BLaER1 treated with 17β-estradiol and CSF1 and Interleukin-3, amounts not matched to agents 10 nM and 100 nM (cell line): ENCODE results near the gene EPDR1.
A peak's percentile ranks its signal among the peaks of the same experiment; 100 is the strongest.
"Not testable (repeated sequence)": the region's sequence is repeated elsewhere in the genome, so short reads cannot be mapped to it uniquely, and the experiment has no call there.

Experiments used
- H3K27ac ChIP-seq, 11 experiments: shearing (Covaris generic); formaldehyde crosslinking; 2 replicates each; pipeline ENCODE4 v1.8.1; 2022
- H3K27me3 ChIP-seq, 11 experiments: shearing (Covaris generic); formaldehyde crosslinking; 2 replicates each; pipeline ENCODE4 v1.8.1; 2022
- H3K36me3 ChIP-seq, 11 experiments: shearing (Covaris generic); formaldehyde crosslinking; 2 replicates each; pipeline ENCODE4 v1.8.1; 2022
- H3K4me1 ChIP-seq, 10 experiments: shearing (Covaris generic); formaldehyde crosslinking; 2 replicates each; pipeline ENCODE4 v1.8.1; 2022
- H3K4me2 ChIP-seq, 11 experiments: shearing (Covaris generic); formaldehyde crosslinking; 2 replicates each; pipeline ENCODE4 v1.8.1; 2022
- H3K4me3 ChIP-seq, 10 experiments: shearing (Covaris generic); formaldehyde crosslinking; 2 replicates each; pipeline ENCODE4 v1.8.1; 2022
- H3K9ac ChIP-seq, 11 experiments: shearing (Covaris generic); formaldehyde crosslinking; 2 replicates each; pipeline ENCODE4 v1.8.1; 2022
- H3K9me3 ChIP-seq, 11 experiments: shearing (Covaris generic); formaldehyde crosslinking; replicated peaks in 1 of 11; 2 replicates each; pipeline ENCODE4 v1.8.1; 2022
- H4K20me1 ChIP-seq, 11 experiments: shearing (Covaris generic); formaldehyde crosslinking; 2 replicates each; pipeline ENCODE4 v1.8.1; 2022
- Cebpa-rat ChIP-seq, 11 experiments: shearing (Covaris generic); IDR thresholded peaks; 2 replicates each; pipeline ENCODE4 v1.8.1; 2022

Gene EPDR1

DNA sequence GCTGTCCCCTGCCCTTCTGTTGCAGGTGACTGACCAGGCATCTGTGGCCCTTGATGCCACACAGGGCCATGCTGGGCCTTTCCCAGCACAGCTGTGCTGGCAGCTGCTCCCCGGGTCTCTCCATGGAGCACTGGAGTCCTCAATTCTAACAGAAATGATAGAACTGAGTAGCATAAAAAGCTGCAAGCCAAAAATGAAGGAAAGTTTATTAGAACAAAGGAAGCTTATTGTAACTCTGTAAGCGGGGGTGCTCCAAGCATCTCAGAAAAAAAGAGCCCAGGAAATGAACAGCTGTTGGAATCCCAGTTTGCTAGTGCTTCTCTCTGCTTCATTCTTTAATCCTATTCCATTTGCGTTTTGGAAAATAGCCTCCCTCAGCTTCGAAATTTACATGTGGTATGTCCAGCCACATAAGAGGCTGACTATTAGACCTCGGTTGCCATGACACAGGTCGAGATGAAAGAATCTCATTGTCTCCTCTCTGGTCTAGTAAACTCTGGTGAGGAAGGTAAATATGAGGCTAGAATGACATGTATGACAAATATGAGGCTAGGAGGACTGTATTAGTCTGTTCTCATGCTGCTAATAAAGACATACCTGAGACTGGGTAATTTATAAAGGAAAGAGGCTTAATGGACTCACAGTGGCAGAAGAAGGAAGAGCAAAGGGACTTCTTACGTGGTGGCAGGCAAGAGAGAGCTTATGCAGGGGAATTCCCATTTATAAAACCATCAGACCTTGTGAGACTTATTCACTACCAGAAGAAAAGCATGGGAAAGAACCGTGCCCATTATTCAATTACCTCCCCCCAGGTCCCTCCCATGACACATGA lies 23.7 kb downstream of the EPDR1 start:
- Histone ChIP-seq H3K36me3 (peaks cover 8 to 27% (median 21%) of the 10 kb centered on the region in 11 experiments; a peak in 21 of 22 replicates), H3K4me3 (no peak overlapping the region), H3K4me2 (no peak overlapping the region), H3K27me3 (no peaks in the 10 kb centered on the region), H3K27ac (no peak overlapping the region), H3K4me1 (no peaks in the 10 kb centered on the region), H3K9me3 (peaks cover 0 to 12% (median 5%) of the 10 kb centered on the region in 11 experiments; a peak in 13 of 22 replicates), H4K20me1 (peaks cover 0 to 46% (median 7%) of the 10 kb centered on the region in 11 experiments; a peak in 11 of 22 replicates), H3K9ac (no peak overlapping the region)
- TF ChIP-seq Cebpa-rat (IDR thresholded peaks at IDR 0.05) = no peak

- Histone ChIP-seq H3K9ac (no peak overlapping the region), H3K4me1 (no peaks in the 10 kb centered on the region)
Measured at GRCh38 chr7:37944737-37945054, 24.3 kb downstream of the EPDR1 start.

GRCh38 chr7:37945336-37945735 lies 24.9 kb downstream of the EPDR1 start:
- no peak overlapping the region for H3K4me3 ChIP-seq
- H3K27ac ChIP-seq = no peak overlapping the region
- H3K9ac ChIP-seq = no peak overlapping the region
- no peaks in the 10 kb centered on the region for H3K27me3 ChIP-seq
- H3K9me3 ChIP-seq = peaks cover 0 to 12% (median 5%) of the 10 kb centered on the region in 11 experiments; a peak in 13 of 22 replicates
- H4K20me1 ChIP-seq = peaks cover 0 to 49% (median 7%) of the 10 kb centered on the region in 11 experiments; a peak in 11 of 22 replicates
- no peak overlapping the region for H3K4me2 ChIP-seq
- peaks cover 13 to 40% (median 32%) of the 10 kb centered on the region in 11 experiments; a peak in 21 of 22 replicates for H3K36me3 ChIP-seq
- TF ChIP-seq Cebpa-rat (IDR thresholded peaks at IDR 0.05) = no peak
- H3K4me1 ChIP-seq = no peaks in the 10 kb centered on the region

More at GRCh38 chr7:37944737-37945054, 24.3 kb downstream of the EPDR1 start:
- peaks cover 0 to 12% (median 5%) of the 10 kb centered on the region in 11 experiments; a peak in 13 of 22 replicates for H3K9me3 ChIP-seq
- no peak overlapping the region for H3K4me3 ChIP-seq
- no peak overlapping the region for H3K27ac ChIP-seq
- H3K36me3 ChIP-seq = peaks cover 13 to 33% (median 27%) of the 10 kb centered on the region in 11 experiments; a peak in 21 of 22 replicates
- H3K4me2 ChIP-seq = no peak overlapping the region
- peaks cover 0 to 49% (median 7%) of the 10 kb centered on the region in 11 experiments; a peak in 11 of 22 replicates for H4K20me1 ChIP-seq
- H3K27me3 ChIP-seq = no peaks in the 10 kb centered on the region
- TF ChIP-seq Cebpa-rat (IDR thresholded peaks at IDR 0.05) = no peak

- H3K9me3 ChIP-seq = peaks cover 0 to 12% (median 5%) of the 10 kb centered on the region in 11 experiments; a peak in 13 of 22 replicates
- peaks cover 13 to 56% (median 44%) of the 10 kb centered on the region in 11 experiments; a peak in 21 of 22 replicates for H3K36me3 ChIP-seq
- no peak for TF ChIP-seq Cebpa-rat (IDR thresholded peaks at IDR 0.05)
- H4K20me1 ChIP-seq = peaks cover 0 to 49% (median 7%) of the 10 kb centered on the region in 11 experiments; a peak in 11 of 22 replicates
- H3K4me1 ChIP-seq = peaks cover 6 to 7% (median 6%) of the 10 kb centered on the region in 10 experiments
- H3K27ac ChIP-seq = no peak overlapping the region
- no peak overlapping the region for H3K4me2 ChIP-seq
- H3K27me3 ChIP-seq = no peaks in the 10 kb centered on the region
- H3K9ac ChIP-seq = no peak overlapping the region
- no peak overlapping the region for H3K4me3 ChIP-seq
Measured at GRCh38 chr7:37947138-37947940, 26.9 kb downstream of the EPDR1 start.

GRCh38 chr7:37947941-37948210 lies 27.4 kb downstream of the EPDR1 start:
- Histone ChIP-seq H4K20me1 (peaks cover 0 to 49% (median 7%) of the 10 kb centered on the region in 11 experiments; a peak in 11 of 22 replicates), H3K9ac (no peak overlapping the region), H3K36me3 (peaks cover 13 to 62% (median 48%) of the 10 kb centered on the region in 11 experiments; a peak in 21 of 22 replicates), H3K9me3 (peaks cover 0 to 12% (median 6%) of the 10 kb centered on the region in 11 experiments; a peak in 13 of 22 replicates), H3K4me2 (no peak overlapping the region), H3K27ac (no peak overlapping the region), H3K27me3 (no peaks in the 10 kb centered on the region), H3K4me3 (no peak overlapping the region), H3K4me1 (peaks cover 8 to 12% (median 10%) of the 10 kb centered on the region in 10 experiments)
- no peak for TF ChIP-seq Cebpa-rat (IDR thresholded peaks at IDR 0.05)

DNA sequence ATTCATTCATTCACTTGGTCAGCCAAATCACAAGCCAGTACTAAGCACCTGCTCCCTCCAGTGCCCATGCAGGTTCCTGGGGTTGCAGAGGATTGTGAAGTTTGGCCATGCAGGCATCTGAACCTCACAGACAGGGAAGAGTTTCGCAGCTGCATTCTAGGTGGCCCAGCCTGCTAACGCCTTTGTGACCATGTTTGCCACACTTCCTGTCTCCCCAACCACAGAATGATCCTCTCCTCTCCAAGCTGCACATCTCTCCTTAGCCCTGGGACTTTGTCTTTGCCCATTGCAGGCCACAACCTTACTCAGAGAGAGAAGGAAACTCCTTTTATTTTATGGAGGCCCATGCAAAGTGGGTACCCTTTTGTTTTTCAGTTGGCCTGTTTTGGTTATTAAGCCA lies 31.8 kb downstream of the EPDR1 start:
- peaks cover 13 to 58% (median 44%) of the 10 kb centered on the region in 11 experiments; a peak in 21 of 22 replicates for H3K36me3 ChIP-seq
- no peak for TF ChIP-seq Cebpa-rat (IDR thresholded peaks at IDR 0.05)
- no peaks in the 10 kb centered on the region for H3K27me3 ChIP-seq
- H3K27ac ChIP-seq = peak overlapping the region in 2 of 11 experiments; percentile 21 to 29; a peak in 1 of 22 replicates
- H4K20me1 ChIP-seq = peaks cover 0 to 22% (median 7%) of the 10 kb centered on the region in 11 experiments; a peak in 8 of 22 replicates
- H3K9me3 ChIP-seq = peaks cover 0 to 7% (median 0%) of the 10 kb centered on the region in 11 experiments; a peak in 1 of 22 replicates
- no peak overlapping the region for H3K4me3 ChIP-seq
- H3K4me2 ChIP-seq = peak overlapping the region in 10 of 11 experiments; percentile 14 to 75 (median 44); a peak in 16 of 22 replicates
- no peak overlapping the region for H3K9ac ChIP-seq
- H3K4me1 ChIP-seq = peaks cover 8 to 16% (median 10%) of the 10 kb centered on the region in 10 experiments

DNA sequence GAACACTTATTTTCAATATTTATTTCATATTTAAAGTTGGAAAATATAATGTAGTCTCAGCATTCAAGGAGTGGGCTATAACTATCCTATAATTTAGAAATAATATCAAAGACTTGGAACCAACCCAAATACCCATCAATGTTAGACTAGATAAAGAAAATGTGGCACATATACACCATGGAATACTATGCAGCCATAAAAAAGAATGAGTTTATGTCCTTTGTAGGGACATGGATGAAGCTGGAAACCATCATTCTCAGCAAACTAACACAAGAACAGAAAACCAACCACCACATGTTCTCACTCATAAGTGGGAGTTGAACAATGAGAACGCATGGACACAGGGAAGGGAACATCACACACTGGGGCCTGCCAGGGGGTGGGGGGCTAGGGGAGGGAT lies 33.8 kb downstream of the EPDR1 start:
- H3K27me3 ChIP-seq, H3K9me3 ChIP-seq, H3K4me3 ChIP-seq, H4K20me1 ChIP-seq, H3K9ac ChIP-seq, H3K27ac ChIP-seq, H3K4me2 ChIP-seq: not testable (repeated sequence)
- peaks cover 3 to 47% (median 34%) of the 10 kb centered on the region in 11 experiments; a peak in 20 of 22 replicates for H3K36me3 ChIP-seq
- H3K4me1 ChIP-seq = peaks cover 8 to 16% (median 10%) of the 10 kb centered on the region in 10 experiments

DNA sequence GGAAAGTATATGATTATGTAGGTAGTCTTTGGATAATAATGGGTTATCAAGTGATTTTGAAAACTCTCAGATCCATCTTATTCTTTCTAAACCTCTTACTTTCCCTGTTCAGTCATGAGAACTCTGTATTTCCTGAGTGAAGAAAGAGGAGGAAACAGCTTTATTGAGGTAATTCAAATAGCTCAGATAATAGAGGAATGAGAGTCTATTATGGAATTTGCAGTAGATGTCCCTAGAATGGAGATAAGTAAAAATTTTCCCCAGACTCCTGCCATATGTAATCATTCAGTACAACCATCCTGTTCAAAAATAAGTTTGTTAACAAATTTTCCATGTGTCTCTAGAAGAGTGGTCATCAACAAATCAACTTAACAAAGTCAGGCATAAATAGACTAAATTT lies 36.4 kb downstream of the EPDR1 start:
- Histone ChIP-seq H3K9me3 (peaks cover 0 to 7% (median 0%) of the 10 kb centered on the region in 11 experiments; a peak in 1 of 22 replicates), H3K4me1 (peaks cover 8 to 15% (median 9%) of the 10 kb centered on the region in 10 experiments), H3K27me3 (no peaks in the 10 kb centered on the region), H3K9ac (no peak overlapping the region), H3K27ac (no peak overlapping the region), H3K36me3 (peaks cover 0 to 22% (median 12%) of the 10 kb centered on the region in 11 experiments; a peak in 19 of 22 replicates), H3K4me3 (no peak overlapping the region), H4K20me1 (no peaks in the 10 kb centered on the region), H3K4me2 (no peak overlapping the region)
- TF ChIP-seq Cebpa-rat (IDR thresholded peaks at IDR 0.05) = no peak
